ENCODE data around the gene EIF4E2. TPM values are rescaled to one million over a fixed set of nuclear protein-coding genes. Genes with fewer than 3 reads are reported as not detected.

The EIF4E2 gene
- total RNA-seq, 1 donor from 2014 or later: 45.3 TPM

DNA sequence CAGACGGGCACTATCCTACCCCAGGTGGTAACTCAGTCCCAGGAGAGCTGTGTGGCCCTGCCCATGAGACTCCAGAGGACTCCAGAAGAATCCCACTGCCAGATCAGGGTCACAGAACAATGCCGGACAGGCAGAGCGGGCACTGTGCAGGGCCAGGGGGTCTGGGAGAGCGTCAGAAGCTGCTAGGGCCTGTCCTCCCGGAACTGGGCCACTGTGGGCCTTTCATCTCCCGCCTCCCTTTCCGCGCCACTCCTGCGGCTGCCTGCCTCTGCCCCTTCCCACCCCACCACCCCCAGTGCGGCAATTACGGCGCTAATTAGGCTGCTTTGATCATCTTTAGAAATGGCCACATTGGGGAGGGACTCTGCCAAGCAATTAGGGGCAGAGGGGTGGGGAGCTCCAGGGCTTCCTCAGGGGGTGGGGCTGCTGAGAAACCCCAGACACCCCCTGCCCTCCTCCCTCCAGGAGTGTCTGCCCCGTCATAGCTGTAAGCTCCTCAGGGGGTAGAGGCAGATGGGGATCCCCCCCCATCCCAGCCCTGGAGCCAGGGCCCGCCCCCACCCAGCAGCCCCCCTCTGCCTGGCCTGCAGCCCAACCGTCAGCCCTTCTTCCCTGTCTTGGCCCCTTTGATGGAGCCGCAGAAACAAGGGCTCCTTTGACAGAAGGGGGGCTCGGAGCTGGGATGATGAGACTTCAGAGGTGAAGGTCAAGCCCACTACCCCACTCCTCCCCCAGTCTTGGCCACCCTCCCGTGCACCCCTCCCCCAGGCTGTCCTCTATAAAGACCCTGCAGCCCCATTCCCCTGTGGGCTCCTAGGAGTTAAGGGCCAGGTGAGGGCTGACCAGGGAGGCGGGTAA, 30.7 kb upstream of the EIF4E2 start, which contains the start of gene PRSS56:
Gene PRSS56, plus strand, starts transcription at position 808 of the 858 bp plus-strand sequence. CDS start 211 bp downstream, outside the sequence.
- DNase-seq (ENCODE audit: low read depth) (no peak), FAIRE-seq (no peak)
- peaks cover 19% of the 10 kb centered on the region for H3K27me3 ChIP-seq (ENCODE audit: control insufficient read depth, insufficient read depth, low read length)
- no peak within 1 kb of the TSS for H3K4me3 ChIP-seq (ENCODE audit: low read depth, low read length)
- H3K36me3 ChIP-seq (ENCODE audit: control insufficient read depth, insufficient read depth, low read length): no peaks in the 10 kb centered on the region
- TF ChIP-seq, protein P1, sequence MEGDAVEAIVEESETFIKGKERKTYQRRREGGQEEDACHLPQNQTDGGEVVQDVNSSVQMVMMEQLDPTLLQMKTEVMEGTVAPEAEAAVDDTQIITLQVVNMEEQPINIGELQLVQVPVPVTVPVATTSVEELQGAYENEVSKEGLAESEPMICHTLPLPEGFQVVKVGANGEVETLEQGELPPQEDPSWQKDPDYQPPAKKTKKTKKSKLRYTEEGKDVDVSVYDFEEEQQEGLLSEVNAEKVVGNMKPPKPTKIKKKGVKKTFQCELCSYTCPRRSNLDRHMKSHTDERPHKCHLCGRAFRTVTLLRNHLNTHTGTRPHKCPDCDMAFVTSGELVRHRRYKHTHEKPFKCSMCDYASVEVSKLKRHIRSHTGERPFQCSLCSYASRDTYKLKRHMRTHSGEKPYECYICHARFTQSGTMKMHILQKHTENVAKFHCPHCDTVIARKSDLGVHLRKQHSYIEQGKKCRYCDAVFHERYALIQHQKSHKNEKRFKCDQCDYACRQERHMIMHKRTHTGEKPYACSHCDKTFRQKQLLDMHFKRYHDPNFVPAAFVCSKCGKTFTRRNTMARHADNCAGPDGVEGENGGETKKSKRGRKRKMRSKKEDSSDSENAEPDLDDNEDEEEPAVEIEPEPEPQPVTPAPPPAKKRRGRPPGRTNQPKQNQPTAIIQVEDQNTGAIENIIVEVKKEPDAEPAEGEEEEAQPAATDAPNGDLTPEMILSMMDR (IDR thresholded peaks at IDR 0.05; ENCODE audit: insufficient read depth, low read length, severe bottlenecking): no peak

DNA sequence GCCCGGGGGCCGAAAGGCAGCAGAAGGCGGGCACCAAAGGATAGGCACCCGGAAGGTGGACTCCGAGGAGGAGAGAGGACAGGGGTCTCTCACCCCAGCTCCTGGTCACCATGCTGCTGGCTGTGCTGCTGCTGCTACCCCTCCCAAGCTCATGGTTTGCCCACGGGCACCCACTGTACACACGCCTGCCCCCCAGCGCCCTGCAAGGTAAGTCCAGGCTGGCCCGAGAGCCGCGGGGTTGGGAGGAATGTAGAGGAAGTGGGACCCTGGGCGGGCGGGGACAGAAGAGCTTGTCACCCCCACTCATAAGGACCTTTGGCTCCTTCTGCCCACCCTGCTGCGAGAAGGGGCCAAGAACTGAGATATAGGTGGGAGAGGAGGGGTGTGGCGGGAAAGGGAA, 30.0 kb upstream of the EIF4E2 start:
- TF ChIP-seq, protein P1 (IDR thresholded peaks at IDR 0.05; ENCODE audit: insufficient read depth, low read length, severe bottlenecking): no peak
- no peak for DNase-seq (ENCODE audit: low read depth)
- peaks cover 19% of the 10 kb centered on the region for H3K27me3 ChIP-seq (ENCODE audit: control insufficient read depth, insufficient read depth, low read length)
- no peak overlapping the region for H3K4me3 ChIP-seq (ENCODE audit: low read depth, low read length)
- H3K36me3 ChIP-seq (ENCODE audit: control insufficient read depth, insufficient read depth, low read length): no peaks in the 10 kb centered on the region
- no peak for FAIRE-seq

GRCh38 chr2:232521098-232521497, 29.4 kb upstream of the EIF4E2 start:
- peaks cover 19% of the 10 kb centered on the region for H3K27me3 ChIP-seq (ENCODE audit: control insufficient read depth, insufficient read depth, low read length)
- FAIRE-seq (no peak), DNase-seq (ENCODE audit: low read depth) (no peak)
- no peaks in the 10 kb centered on the region for H3K36me3 ChIP-seq (ENCODE audit: control insufficient read depth, insufficient read depth, low read length)
- TF ChIP-seq, protein P1 (IDR thresholded peaks at IDR 0.05; ENCODE audit: insufficient read depth, low read length, severe bottlenecking): no peak
- no peak overlapping the region for H3K4me3 ChIP-seq (ENCODE audit: low read depth, low read length)

GRCh38 chr2:232521959-232522622, 28.4 kb upstream of the EIF4E2 start:
- DNase-seq (ENCODE audit: low read depth) (no peak), FAIRE-seq (no peak)
- TF ChIP-seq, protein P1 (IDR thresholded peaks at IDR 0.05; ENCODE audit: insufficient read depth, low read length, severe bottlenecking): peak; percentile 72

GRCh38 chr2:232522623-232523401, 27.7 kb upstream of the EIF4E2 start:
- TF ChIP-seq, protein P1 (IDR thresholded peaks at IDR 0.05; ENCODE audit: insufficient read depth, low read length, severe bottlenecking): no peak
- Histone ChIP-seq H3K36me3 (ENCODE audit: control insufficient read depth, insufficient read depth, low read length) (no peaks in the 10 kb centered on the region), H3K27me3 (ENCODE audit: control insufficient read depth, insufficient read depth, low read length) (peaks cover 23% of the 10 kb centered on the region), H3K4me3 (ENCODE audit: low read depth, low read length) (no peak overlapping the region)
- DNase-seq (ENCODE audit: low read depth): no peak
- no peak for FAIRE-seq

More at GRCh38 chr2:232521959-232522622, 28.4 kb upstream of the EIF4E2 start:
- Histone ChIP-seq H3K36me3 (ENCODE audit: control insufficient read depth, insufficient read depth, low read length) (no peaks in the 10 kb centered on the region), H3K27me3 (ENCODE audit: control insufficient read depth, insufficient read depth, low read length) (peaks cover 23% of the 10 kb centered on the region), H3K4me3 (ENCODE audit: low read depth, low read length) (no peak overlapping the region)

Data from bronchial epithelial cell (primary cell).